MM.1S (cell line): ENCODE data around the gene C1orf226.

ENCODE experiments used
- CTCF ChIP-seq: fragments of 300-600 bp; sonication (generic); IDR thresholded peaks from 2 replicates; pipeline ENCODE4 v1.5.1; 2016; ENCODE audit warnings: antibody characterized with exemption, low read length, mixed read lengths
- EZH2phosphoT487 ChIP-seq: fragments of 300-600 bp; sonication (generic); IDR thresholded peaks from 2 replicates; pipeline ENCODE4 v1.6.1; 2018; ENCODE audit warnings: antibody characterized with exemption, low read length

GRCh38 chr1:162361349-162361748 lies 20.2 kb upstream of the C1orf226 start:
- no peak for TF ChIP-seq CTCF
- TF ChIP-seq EZH2phosphoT487 = no peak
